Left ventricle myocardium superior (tissue), 1 donor: ENCODE results near the gene KRTCAP2. TPM values are rescaled to one million over a fixed set of nuclear protein-coding genes. Genes with fewer than 3 reads are reported as not detected.
A peak's percentile ranks its signal among the peaks of the same experiment; 100 is the strongest.
"Not testable (repeated sequence)": the region's sequence is repeated elsewhere in the genome, so short reads cannot be mapped to it uniquely, and the experiment has no call there.

Source experiments
- ATAC-seq: fragments of 200-7000 bp; cut with Tn5 transposase; one replicate; pipeline ENCODE4 v1.9.1; 2020; ENCODE audit warnings: mild to moderate bottlenecking, moderate library complexity
- DNase-seq: peaks from one replicate; pipeline ENCODE4 v3.0.0-alpha.2; 2020
- intact Hi-C: fragments of 100-400 bp; cut with micrococcal nuclease; formaldehyde crosslinking; loops from one replicate; pipeline ENCODE4 v1.11.0; 2022
- total RNA-seq: library from RNA; stranded (reverse); fragmentation: NEBNext Ultra II Directional; extraction: Animal tissue kit (Norgen Biotek cat#: 25700); gene quantifications from one replicate; pipeline ENCODE4 v1.2.1, GENCODE V29; 2021
- donor health status: DM: no; HTN: yes; CAD: no; lungs with severe emphysema.

KRTCAP2 gene
- total RNA-seq, 1 donor from 2014 or later: 134 TPM

GRCh38 chr1:155202731-155203515, 29.8 kb upstream of the KRTCAP2 start:
- intact Hi-C loops: no loop called here
- no peak for ATAC-seq
- DNase-seq: no peak

DNA sequence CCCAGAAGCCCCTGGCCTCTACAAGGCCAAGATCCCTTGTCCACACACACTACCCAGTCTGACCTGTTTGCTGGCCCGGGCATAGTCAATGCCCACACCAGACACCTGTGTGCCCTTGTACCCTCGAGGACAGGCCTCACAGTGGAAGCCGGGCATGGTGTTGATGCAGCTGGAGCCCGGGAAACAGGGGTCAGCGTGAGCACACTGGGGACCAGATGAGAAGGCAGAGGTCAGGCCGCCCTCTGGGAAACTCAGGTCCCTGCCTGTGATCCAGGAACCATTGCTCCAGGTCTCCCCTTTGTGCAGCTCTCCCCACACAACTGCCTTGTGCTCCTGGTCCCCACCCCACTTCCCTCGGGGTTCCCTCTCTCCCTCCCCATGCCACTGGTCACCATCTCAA, 29.1 kb upstream of the KRTCAP2 start:
- no peak for ATAC-seq
- no peak for DNase-seq
- intact Hi-C loops: no loop called here

DNA sequence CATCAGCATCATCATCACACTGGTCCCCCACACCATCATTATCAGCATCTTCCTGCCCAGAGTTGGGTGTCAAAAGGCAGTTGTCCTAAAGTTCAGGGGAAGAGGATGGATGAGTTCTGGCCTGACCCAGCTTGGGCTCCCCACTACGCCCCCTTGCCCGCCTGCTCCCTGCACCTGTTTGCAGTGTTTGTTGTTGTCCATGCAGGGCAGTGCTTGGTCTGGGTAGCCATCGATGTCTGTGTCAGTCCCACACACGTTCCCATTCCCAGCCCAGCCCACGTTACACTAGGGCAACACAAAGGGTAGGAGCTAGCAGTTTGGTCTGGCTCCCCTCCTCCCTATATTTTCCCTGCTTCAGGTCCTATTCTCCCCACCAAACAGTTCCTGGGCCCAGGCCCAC, 27.8 kb upstream of the KRTCAP2 start:
- DNase-seq: no peak
- ATAC-seq: no peak
- intact Hi-C loops: no loop called here

GRCh38 chr1:155199792-155200191, 26.7 kb upstream of the KRTCAP2 start:
- intact Hi-C loops: no loop called here
- ATAC-seq: no peak
- DNase-seq: no peak

DNA sequence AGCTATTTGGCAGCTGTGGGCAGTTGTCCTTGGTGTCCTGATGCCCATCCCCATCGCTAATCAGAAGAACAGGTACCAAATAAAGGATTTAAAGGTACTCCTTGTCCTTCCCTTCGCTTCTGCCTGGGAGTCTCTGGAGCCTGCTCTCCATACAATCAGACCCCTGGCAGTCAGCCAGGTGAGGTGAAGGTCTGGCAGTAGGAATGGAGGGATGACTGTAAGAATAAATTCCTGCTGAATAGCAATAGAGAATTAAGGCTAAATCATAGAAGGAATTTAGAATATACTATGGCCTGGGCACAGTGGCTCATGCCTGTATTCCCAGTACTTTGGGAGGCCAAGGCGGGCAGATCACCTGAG, 25.4 kb upstream of the KRTCAP2 start:
- DNase-seq (no peak), ATAC-seq (no peak)
- intact Hi-C loops: no loop called here

GRCh38 chr1:155197901-155198546, 24.9 kb upstream of the KRTCAP2 start:
- no peak for ATAC-seq
- DNase-seq: no peak
- intact Hi-C loops: no loop called here

DNA sequence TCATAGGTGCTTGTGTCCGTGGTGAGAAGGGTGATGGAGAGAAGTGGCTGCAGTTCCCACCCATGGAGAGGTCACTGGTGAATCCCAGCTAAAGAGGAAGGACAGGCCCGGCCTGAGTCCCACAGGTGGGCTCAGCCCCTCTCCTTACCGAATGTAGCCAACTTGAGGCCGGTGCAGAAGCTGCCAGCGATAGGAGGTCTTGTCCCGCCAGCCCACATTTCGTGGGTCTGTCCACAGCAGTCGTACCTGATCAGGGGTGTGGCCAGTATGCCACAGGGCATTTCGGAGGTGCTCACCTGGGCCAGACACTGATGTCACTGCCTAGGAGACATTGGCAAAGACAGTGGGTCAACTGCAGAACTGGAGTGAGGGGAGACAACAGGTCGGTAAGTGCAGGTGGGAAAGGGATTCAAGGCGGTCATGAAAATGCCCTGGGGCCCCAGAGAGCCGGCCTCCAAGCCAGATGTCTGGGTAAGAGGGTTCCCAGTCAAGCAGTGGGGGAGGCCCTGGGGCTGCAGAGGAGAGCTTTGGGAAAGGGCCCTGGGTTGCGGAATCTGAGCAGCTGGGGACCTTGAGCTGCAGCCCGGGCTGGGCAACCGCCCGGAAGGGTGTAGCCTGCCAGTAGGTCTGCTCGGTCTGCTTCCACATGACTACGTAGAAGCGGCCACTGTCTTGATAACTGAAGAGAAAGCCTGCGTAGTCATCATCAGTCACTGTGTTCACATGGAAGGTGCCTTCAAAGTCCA, 24.0 kb upstream of the KRTCAP2 start:
- no peak for DNase-seq
- intact Hi-C loops: no loop called here
- ATAC-seq: no peak

DNA sequence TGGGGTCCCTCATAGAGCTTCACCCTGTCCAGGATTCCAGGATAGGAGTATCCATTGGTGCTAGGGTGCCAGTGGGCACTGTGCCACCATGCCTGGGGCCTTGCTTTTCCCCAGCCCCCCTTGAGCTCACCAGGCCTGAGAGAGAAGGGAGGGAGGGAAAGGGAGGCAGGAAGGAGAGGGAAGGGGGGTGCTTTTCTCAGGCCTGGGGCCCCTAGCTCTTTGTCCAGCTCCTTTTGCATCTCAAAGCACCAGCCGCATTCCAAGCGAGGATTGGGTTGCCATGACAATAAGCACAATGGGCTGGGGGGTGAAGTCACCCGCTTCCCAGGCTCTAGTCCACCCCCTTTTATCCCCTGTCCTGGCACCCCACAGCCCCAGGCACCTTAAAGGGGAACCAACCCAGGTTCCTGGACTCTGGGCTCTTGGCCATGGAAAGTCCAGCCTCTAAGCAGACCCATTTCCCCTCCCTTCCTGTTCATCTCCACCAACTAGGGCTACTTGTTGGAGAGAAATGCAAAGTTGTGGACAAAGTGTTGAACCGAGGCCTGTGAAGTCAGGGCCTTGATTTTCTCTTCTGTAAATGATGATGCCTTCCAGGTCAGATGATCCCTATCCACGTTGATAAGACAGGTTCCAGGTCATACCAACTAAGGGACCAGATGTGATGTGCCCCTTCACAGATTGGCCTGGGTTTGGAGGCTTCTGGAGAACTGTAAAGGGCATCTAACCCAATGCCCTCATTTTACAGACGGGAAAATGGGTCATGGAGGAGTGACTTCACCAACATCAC, 23.2 kb upstream of the KRTCAP2 start:
- ATAC-seq (no peak), DNase-seq (no peak)
- intact Hi-C loops: no loop called here

DNA sequence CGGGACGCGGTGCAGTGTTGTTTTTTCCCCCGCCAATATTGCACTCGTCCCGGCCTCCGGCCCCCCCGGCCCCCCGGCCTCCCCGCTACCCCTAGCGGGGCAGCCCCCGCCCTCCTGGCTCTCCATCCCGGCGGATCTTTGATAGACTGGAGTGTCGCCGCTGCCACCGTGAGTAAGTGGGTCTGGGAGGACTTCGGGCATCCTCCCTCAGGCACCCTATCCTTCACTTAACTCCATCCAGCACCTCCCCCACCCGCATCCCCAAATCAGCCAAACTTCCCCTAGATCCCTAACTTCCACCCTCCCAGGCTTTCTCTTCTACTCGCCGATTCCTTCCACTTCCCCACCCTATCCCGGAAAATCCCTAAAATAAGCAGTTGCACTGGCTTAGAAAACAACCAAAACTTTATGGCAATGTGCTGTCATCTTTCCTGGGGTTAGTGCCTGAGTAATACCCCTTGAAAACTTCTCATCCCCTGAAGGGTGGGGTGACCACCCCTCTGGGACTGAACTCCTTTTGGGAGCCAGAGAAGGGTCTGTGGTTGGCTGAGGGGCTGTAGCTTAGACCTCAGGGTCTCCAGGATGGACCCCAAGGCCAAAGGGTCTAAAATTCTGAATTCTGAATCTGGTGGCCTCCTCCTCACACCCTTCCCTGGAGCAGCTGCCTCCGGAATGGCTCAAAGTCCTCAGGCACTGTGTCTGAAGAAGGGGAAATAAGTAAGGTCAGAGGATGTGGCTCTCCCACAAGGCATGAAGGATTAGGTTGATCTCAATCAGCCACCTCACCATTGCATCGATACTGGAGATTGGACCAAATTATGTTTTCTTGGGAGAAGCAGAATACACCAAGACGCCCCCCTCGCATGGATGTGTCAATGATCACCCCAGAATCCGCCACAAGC, 22.3 kb upstream of the KRTCAP2 start:
- intact Hi-C loops: no loop called here
- DNase-seq (no peak), ATAC-seq (no peak)

- intact Hi-C loops, DNase-seq, ATAC-seq: not testable (repeated sequence)
Observed at GRCh38 chr1:155193991-155194240, 20.8 kb upstream of the KRTCAP2 start.

- intact Hi-C loops: no loop called here
- ATAC-seq (peak; percentile 87), DNase-seq (peak; percentile 91)
Observed at GRCh38 chr1:155193275-155193990, 20.3 kb upstream of the KRTCAP2 start.

- intact Hi-C loops: no loop called here
- DNase-seq (no peak), ATAC-seq (peak; percentile 0)
Observed at GRCh38 chr1:155192346-155193274, 19.5 kb upstream of the KRTCAP2 start.

- DNase-seq (no peak), ATAC-seq (no peak)
- intact Hi-C loops: no loop called here
Observed at GRCh38 chr1:155191904-155192303, 18.8 kb upstream of the KRTCAP2 start.

- peak; percentile 18 for DNase-seq
- ATAC-seq, intact Hi-C loops: not testable (repeated sequence)
Observed at GRCh38 chr1:155189926-155190325, 16.8 kb upstream of the KRTCAP2 start.

GRCh38 chr1:155188268-155188667, 15.2 kb upstream of the KRTCAP2 start:
- DNase-seq (peak; percentile 14), ATAC-seq (no peak)
- intact Hi-C loops: no loop called here

- intact Hi-C loops: no loop called here
- peak; percentile 25 for DNase-seq
- ATAC-seq: no peak
Observed at GRCh38 chr1:155187456-155187891, 14.4 kb upstream of the KRTCAP2 start.

GRCh38 chr1:155186794-155187455, 13.8 kb upstream of the KRTCAP2 start:
- DNase-seq (no peak), ATAC-seq (no peak)
- intact Hi-C loops: no loop called here
